Measurements from ENCODE around the gene SLC45A3. TPM values are rescaled to one million over a fixed set of nuclear protein-coding genes. Genes with fewer than 3 reads are reported as not detected.

The SLC45A3 gene
- polyA plus RNA-seq, 1 donor (not counting 4 experiments of a cell fraction or from before 2014, with no cell fraction given) = 2.5 TPM

DNA sequence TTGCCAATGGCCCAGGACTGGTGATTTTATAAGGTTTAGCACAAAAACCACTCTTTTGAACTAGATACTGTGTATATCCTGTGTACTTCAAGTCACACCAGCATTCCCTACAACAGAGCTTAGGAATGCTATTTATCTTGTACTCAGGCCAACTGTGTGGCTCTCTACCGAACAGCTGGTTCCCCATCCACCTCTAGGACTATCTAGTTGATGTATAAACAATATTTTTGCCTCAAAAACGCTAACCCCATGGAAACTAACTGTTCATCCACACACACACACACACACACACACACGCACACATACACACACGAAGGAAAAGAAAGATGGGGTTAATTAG lies 28.7 kb upstream of the SLC45A3 start:
- no peak for FAIRE-seq
- H3K9me3 ChIP-seq (ENCODE audit: control insufficient read depth, low read depth, low read length) = no peaks in the 10 kb centered on the region
- dilution Hi-C loops (cut with MboI; ENCODE audit: extremely low pct_ligation_motif_present, low sequenced_read_pairs) = no loop called here
- peaks cover 8 to 27% of the 10 kb centered on the region in 2 experiments for H3K36me3 ChIP-seq (ENCODE audit: control insufficient read depth in 2 of 2, extremely low read depth in 1 of 2, insufficient read depth in 2 of 2, low read length in 2 of 2)
- no peak overlapping the region for H3K4me2 ChIP-seq (ENCODE audit: control insufficient read depth, extremely low read depth, insufficient read depth, low read depth, low read length)
- no peaks in the 10 kb centered on the region for H3K79me2 ChIP-seq (ENCODE audit: control insufficient read depth, insufficient read depth, low read length)
- no peak overlapping the region for H3K4me3 ChIP-seq (ENCODE audit: control insufficient read depth in 2 of 3, extremely low read depth in 1 of 3, insufficient read depth in 2 of 3, low read depth in 1 of 3, low read length in 3 of 3)
- no peaks in the 10 kb centered on the region for H4K20me1 ChIP-seq (ENCODE audit: control insufficient read depth, extremely low read depth, insufficient read depth, low read length)
- no peak overlapping the region for H3K27ac ChIP-seq (ENCODE audit: control insufficient read depth, insufficient read depth, low read length)
- H3K9me1 ChIP-seq (ENCODE audit: control insufficient read depth, extremely low read depth, insufficient read depth, low read length) = no peaks in the 10 kb centered on the region
- TF ChIP-seq, protein P1, sequence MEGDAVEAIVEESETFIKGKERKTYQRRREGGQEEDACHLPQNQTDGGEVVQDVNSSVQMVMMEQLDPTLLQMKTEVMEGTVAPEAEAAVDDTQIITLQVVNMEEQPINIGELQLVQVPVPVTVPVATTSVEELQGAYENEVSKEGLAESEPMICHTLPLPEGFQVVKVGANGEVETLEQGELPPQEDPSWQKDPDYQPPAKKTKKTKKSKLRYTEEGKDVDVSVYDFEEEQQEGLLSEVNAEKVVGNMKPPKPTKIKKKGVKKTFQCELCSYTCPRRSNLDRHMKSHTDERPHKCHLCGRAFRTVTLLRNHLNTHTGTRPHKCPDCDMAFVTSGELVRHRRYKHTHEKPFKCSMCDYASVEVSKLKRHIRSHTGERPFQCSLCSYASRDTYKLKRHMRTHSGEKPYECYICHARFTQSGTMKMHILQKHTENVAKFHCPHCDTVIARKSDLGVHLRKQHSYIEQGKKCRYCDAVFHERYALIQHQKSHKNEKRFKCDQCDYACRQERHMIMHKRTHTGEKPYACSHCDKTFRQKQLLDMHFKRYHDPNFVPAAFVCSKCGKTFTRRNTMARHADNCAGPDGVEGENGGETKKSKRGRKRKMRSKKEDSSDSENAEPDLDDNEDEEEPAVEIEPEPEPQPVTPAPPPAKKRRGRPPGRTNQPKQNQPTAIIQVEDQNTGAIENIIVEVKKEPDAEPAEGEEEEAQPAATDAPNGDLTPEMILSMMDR (optimal IDR thresholded peaks at IDR 0.05 in 1 of 3, IDR thresholded peaks at IDR 0.05 in 1 of 3, conservative IDR thresholded peaks at IDR 0.05 in 1 of 3; ENCODE audit: extremely low read depth in 1 of 3, insufficient read depth in 2 of 3, low read length in 3 of 3) = no peak
- no peak for TF ChIP-seq EZH2 (IDR thresholded peaks at IDR 0.05; ENCODE audit: low read length)
- H2AFZ ChIP-seq (ENCODE audit: control insufficient read depth, low read length) = no peak overlapping the region
- no peaks in the 10 kb centered on the region for H3K4me1 ChIP-seq (ENCODE audit: control insufficient read depth, extremely low read depth, insufficient read depth, low read length)
- DNase-seq (ENCODE audit: low read depth, low spot score) = no peak
- H3K27me3 ChIP-seq (ENCODE audit: control insufficient read depth, extremely low read depth, insufficient read depth, low read length) = no peaks in the 10 kb centered on the region
- no peak overlapping the region for H3K9ac ChIP-seq (ENCODE audit: control insufficient read depth, extremely low read depth, insufficient read depth, low read length)

DNA sequence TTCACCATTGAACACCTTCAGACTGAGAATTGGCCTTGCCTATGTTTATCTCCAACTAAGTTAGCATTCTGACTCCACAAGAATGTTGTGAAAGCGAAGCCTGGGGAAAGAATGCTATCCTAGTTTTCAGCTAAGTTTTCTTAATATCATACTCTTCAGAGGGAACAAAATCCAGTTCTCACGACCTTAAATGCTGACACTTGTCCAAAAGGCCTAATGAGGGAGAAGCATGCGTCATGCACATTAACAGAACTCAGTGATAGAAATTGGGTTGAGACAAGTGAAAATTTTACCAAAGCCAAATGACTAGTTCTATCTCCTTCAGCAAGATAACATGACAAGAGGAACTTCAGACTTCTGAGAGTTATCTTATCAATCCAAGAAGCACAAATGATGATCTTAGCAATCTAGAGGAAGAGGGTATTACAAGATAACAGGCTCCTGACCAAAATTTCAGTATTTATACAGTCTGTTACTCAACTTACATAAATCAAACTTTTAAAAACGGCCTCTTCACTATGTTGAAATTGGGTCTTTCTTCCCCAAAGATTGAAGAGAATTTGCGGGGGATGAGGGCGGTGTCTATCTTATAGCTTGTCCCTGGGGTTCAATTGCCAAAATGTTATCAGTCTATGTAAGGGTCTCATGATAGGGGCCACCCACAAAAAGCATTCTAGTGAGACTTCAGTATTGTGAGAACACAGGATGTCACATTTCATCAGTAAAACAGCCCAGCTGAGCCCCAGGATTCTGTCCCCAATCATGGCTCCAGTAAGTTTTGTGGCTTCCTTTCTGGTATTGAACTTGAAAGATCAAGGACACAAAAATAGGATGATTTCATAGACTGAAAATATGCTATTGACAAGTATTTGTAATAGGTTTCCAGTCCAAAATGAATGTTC lies 26.5 kb upstream of the SLC45A3 start:
- H3K9me3 ChIP-seq (ENCODE audit: control insufficient read depth, low read depth, low read length) = no peaks in the 10 kb centered on the region
- no peaks in the 10 kb centered on the region for H3K27me3 ChIP-seq (ENCODE audit: control insufficient read depth, extremely low read depth, insufficient read depth, low read length)
- no peaks in the 10 kb centered on the region for H3K4me1 ChIP-seq (ENCODE audit: control insufficient read depth, extremely low read depth, insufficient read depth, low read length)
- H3K9me1 ChIP-seq (ENCODE audit: control insufficient read depth, extremely low read depth, insufficient read depth, low read length) = no peaks in the 10 kb centered on the region
- H3K79me2 ChIP-seq (ENCODE audit: control insufficient read depth, insufficient read depth, low read length) = no peaks in the 10 kb centered on the region
- no peak overlapping the region for H3K4me3 ChIP-seq (ENCODE audit: control insufficient read depth in 2 of 3, extremely low read depth in 1 of 3, insufficient read depth in 2 of 3, low read depth in 1 of 3, low read length in 3 of 3)
- no peaks in the 10 kb centered on the region for H4K20me1 ChIP-seq (ENCODE audit: control insufficient read depth, extremely low read depth, insufficient read depth, low read length)
- H3K4me2 ChIP-seq (ENCODE audit: control insufficient read depth, extremely low read depth, insufficient read depth, low read depth, low read length) = no peak overlapping the region
- DNase-seq (ENCODE audit: low read depth, low spot score) (no peak), FAIRE-seq (no peak)
- peaks cover 11 to 31% of the 10 kb centered on the region in 2 experiments for H3K36me3 ChIP-seq (ENCODE audit: control insufficient read depth in 2 of 2, extremely low read depth in 1 of 2, insufficient read depth in 2 of 2, low read length in 2 of 2)
- no peak overlapping the region for H2AFZ ChIP-seq (ENCODE audit: control insufficient read depth, low read length)
- dilution Hi-C loops (cut with MboI; ENCODE audit: extremely low pct_ligation_motif_present, low sequenced_read_pairs) = no loop called here
- TF ChIP-seq EZH2 (IDR thresholded peaks at IDR 0.05; ENCODE audit: low read length) = no peak
- TF ChIP-seq, protein P1 (optimal IDR thresholded peaks at IDR 0.05 in 1 of 3, IDR thresholded peaks at IDR 0.05 in 1 of 3, conservative IDR thresholded peaks at IDR 0.05 in 1 of 3; ENCODE audit: extremely low read depth in 1 of 3, insufficient read depth in 2 of 3, low read length in 3 of 3) = no peak
- no peak overlapping the region for H3K9ac ChIP-seq (ENCODE audit: control insufficient read depth, extremely low read depth, insufficient read depth, low read length)
- no peak overlapping the region for H3K27ac ChIP-seq (ENCODE audit: control insufficient read depth, insufficient read depth, low read length)

All from keratinocyte (primary cell).